ENCODE results near the gene TBC1D25.

TBC1D25 gene

DNA sequence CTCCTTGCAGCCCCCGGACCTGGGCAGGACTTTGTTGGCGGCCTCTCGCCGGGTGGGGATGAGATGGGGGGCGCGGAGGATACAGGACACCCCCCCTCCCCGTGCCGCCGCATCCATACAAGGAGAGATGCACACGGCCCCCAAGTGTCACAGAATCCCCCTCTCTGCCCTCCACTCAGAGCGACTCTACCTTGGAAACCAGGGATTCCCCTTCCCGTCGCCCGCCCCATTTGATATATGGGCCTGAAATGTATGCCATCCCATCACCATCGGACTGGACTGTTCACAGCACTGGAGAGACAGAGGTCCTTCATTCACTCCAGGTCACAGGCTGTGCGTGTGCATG lies 30.3 kb upstream of the TBC1D25 start:
- Histone ChIP-seq H3K4me3 (peak overlapping the region; percentile 77), H3K27ac (peak overlapping the region; percentile 15 to 62)
- TF ChIP-seq, protein P1, sequence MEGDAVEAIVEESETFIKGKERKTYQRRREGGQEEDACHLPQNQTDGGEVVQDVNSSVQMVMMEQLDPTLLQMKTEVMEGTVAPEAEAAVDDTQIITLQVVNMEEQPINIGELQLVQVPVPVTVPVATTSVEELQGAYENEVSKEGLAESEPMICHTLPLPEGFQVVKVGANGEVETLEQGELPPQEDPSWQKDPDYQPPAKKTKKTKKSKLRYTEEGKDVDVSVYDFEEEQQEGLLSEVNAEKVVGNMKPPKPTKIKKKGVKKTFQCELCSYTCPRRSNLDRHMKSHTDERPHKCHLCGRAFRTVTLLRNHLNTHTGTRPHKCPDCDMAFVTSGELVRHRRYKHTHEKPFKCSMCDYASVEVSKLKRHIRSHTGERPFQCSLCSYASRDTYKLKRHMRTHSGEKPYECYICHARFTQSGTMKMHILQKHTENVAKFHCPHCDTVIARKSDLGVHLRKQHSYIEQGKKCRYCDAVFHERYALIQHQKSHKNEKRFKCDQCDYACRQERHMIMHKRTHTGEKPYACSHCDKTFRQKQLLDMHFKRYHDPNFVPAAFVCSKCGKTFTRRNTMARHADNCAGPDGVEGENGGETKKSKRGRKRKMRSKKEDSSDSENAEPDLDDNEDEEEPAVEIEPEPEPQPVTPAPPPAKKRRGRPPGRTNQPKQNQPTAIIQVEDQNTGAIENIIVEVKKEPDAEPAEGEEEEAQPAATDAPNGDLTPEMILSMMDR (IDR thresholded peaks at IDR 0.05), result no peak
- no peak for DNase-seq (ENCODE audit: low spot score)

GRCh38 chrX:48509619-48510018 lies 29.9 kb upstream of the TBC1D25 start:
- H3K27ac ChIP-seq, result no peak overlapping the region
- H3K4me3 ChIP-seq, result peak overlapping the region; percentile 77
- DNase-seq (ENCODE audit: low spot score), result no peak
- TF ChIP-seq, protein P1 (IDR thresholded peaks at IDR 0.05), result no peak

DNA sequence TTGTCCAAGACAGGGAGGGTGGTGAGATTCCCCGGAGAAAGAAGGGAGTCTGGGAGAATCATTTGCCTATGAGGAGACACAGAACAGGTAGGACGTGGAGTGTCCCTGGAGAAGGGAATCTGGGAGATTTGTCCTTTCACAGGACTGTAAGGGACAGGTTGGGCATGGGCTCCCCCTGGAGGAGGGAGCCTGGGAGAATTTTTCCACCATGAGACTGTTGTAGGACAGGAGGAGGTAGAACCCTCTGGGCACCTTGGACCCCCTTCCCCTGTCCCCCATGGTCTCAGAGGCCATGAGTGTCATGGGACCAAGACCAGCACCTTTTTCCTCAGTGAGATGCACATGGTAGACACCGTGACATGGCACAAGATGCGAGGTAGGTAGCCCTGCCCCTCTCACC lies 28.0 kb upstream of the TBC1D25 start:
- DNase-seq (ENCODE audit: low spot score), result no peak
- TF ChIP-seq, protein P1 (IDR thresholded peaks at IDR 0.05), result no peak
- Histone ChIP-seq H3K27ac (no peak overlapping the region), H3K4me3 (no peak overlapping the region)

GRCh38 chrX:48512371-48512935 lies 27.1 kb upstream of the TBC1D25 start:
- TF ChIP-seq, protein P1 (IDR thresholded peaks at IDR 0.05), result no peak
- Histone ChIP-seq H3K27ac (no peak overlapping the region), H3K4me3 (no peak overlapping the region)
- DNase-seq (ENCODE audit: low spot score), result no peak

DNA sequence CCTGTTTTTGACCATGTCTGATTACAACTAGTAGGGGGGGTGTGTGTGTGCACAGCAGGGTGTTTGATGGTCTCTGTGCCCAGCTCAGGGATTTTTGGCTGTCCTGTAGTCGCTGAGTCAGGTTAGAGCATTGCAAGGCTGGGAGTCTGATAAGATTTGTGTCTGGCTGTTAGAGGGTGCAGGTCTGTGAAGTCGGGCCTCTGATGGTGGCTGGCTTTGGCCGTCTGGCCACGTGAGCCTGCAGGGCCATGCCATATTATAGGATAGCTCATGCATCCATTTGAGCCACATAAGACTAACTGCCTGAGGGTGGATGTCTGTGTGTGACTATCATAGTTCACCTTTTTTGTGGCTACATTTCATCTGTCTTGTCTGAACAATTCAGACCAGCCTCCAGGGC lies 25.8 kb upstream of the TBC1D25 start:
- no peak overlapping the region for H3K4me3 ChIP-seq
- no peak overlapping the region for H3K27ac ChIP-seq
- TF ChIP-seq, protein P1 (IDR thresholded peaks at IDR 0.05), result no peak
- no peak for DNase-seq (ENCODE audit: low spot score)

GRCh38 chrX:48514126-48514806 lies 25.2 kb upstream of the TBC1D25 start:
- TF ChIP-seq, protein P1 (IDR thresholded peaks at IDR 0.05), result no peak
- Histone ChIP-seq H3K4me3 (no peak overlapping the region), H3K27ac (no peak overlapping the region)
- DNase-seq (ENCODE audit: low spot score), result no peak

GRCh38 chrX:48514868-48515460 lies 24.6 kb upstream of the TBC1D25 start:
- TF ChIP-seq, protein P1 (IDR thresholded peaks at IDR 0.05), result no peak
- no peak for DNase-seq (ENCODE audit: low spot score)
- Histone ChIP-seq H3K4me3 (no peak overlapping the region), H3K27ac (no peak overlapping the region)
